Measurements from ENCODE around the gene CCN5.

DNA sequence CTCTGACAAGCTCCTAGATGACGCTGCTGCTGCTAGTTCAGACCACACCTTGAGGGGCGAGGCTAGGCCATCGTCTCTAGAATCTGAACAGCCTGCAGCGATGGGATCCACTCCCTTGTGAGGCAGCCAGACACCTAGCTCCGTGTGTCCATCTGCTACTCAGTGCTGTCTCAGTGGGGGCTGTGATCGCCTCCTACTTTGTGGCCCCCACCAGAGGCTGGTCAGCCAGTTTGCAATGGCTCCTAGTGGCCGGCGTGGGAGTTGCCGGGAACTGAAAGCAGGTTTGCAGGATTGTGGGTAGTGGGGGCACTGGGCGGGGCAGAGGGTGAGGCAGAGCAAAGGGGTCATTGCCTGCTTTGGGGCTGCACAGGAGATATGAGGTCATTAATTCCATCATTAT lies 2.8 kb downstream of the CCN5 start:
- TF ChIP-seq CTCF (IDR thresholded peaks at IDR 0.05; ENCODE audit: control extremely low read depth in 1 of 3, insufficient read depth in 1 of 3, low read depth in 1 of 3, low read length in 3 of 3) (peak; percentile 47 to 77 (median 68); a peak in 3 of 4 replicates), MAFK (IDR thresholded peaks at IDR 0.05; ENCODE audit: low read depth, low read length) (no peak)

Measured in H1 (cell line).